Hematopoietic multipotent progenitor cell treated with erythropoietin and hydrocortisone succinate and interleukin-3 and kit ligand, for 17 days (in vitro differentiated cells): ENCODE measurements around the gene TP53I11.

Experiments
- DNase-seq: peaks from one replicate; pipeline ENCODE4 v3.0.0-alpha.2; 2015; ENCODE audit warnings: low spot score

Gene TP53I11

DNA sequence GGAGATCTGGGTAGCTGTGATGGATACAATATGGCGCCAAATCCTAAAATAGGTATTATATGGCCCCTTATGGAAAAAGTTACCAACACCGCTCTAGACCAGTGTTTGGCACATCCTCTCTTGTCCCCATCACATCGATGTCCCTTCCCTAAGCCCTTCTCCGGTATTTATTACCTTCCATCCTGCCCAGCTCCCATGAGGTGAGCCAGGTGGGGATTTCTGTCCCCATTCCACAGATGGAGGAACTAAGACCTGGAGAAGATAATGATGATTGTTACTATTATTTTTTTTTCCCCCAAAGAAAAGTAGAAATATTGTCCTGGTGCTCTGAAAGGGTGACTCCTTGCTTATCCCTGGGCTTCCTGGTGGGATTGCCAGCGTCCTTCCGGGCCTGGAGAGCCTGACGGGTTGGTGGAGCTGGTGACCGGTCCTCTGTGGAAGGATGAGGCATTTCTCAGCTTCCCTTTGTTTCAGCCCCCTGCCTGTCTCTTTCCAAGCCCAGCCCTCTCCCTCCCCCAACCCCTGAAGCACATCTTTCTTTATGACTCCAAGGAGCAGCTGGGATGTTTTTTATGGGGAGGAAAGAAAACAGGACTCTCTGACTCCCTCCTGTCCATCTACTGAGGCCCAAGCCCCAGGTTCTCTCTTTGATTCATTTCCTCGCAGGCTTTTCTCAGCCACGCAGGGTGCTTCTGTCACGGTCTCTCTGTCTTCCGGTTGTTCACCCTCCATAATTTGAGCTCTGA, 65.4 kb downstream of the TP53I11 start:
- no peak for DNase-seq

DNA sequence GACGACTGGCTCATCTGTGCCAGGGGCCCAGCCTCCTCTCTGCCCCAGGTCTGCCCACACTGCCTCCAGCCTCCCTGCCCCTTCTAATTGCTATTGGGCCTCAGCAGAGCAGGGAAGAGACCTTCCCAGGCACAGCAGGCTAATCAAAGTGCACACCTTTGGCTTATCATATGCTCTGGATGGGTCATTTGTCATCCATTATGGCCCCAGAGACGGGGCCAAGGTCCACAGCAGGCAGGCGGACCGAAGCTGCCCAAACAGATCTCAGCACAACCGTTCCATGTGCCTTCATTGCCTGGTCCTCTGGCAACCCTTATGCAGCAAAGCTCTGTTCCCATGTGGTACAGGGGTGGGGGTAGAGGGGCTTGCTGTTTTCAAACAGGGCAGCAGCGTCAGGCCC, 66.6 kb downstream of the TP53I11 start:
- DNase-seq, result no peak

DNA sequence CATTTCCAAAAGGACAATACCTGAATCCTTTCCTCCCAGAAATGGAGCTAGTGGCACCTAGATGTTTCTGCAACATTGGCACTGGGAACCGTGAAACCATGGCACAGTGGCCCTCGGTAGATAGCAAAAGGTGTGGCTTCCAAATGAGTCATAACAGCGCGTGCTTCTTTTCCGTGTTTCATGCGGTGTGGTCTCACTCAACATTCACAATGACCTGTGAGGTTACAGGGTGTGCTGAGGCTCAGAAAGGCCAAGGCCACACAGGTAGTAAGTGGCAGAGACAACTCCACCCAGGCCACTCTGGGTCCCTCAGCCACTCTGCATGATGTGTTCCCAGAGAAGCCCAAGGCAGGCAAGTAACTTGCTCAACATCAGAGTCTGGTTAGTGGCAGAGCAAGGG, 67.4 kb downstream of the TP53I11 start:
- DNase-seq, result no peak
